HG03457 (cell line): ENCODE data around the gene APOE.
"Not testable (repeated sequence)": the region's sequence is repeated elsewhere in the genome, so short reads cannot be mapped to it uniquely, and the experiment has no call there.

ENCODE experiments used
- ATAC-seq: cut with Tn5 transposase; IDR thresholded peaks from one replicate; pipeline ENCODE4 v1.9.1; 2021; ENCODE audit warnings: moderate number of reproducible peaks; ENCODE audit not compliant: unreplicated experiment

APOE gene

GRCh38 chr19:44908074-44908835 lies 2.7 kb downstream of the APOE start:
- no peak for ATAC-seq

GRCh38 chr19:44908836-44909261 lies 3.3 kb downstream of the APOE start:
- no peak for ATAC-seq

GRCh38 chr19:44909775-44910174 lies 4.2 kb downstream of the APOE start:
- ATAC-seq: no peak

GRCh38 chr19:44911896-44912295 lies 6.3 kb downstream of the APOE start:
- not testable (repeated sequence) for ATAC-seq

- ATAC-seq: no peak
These were observed 7.3 kb downstream of the APOE start for GRCh38 chr19:44912854-44913253.

GRCh38 chr19:44913512-44914432 lies 8.2 kb downstream of the APOE start:
- not testable (repeated sequence) for ATAC-seq

GRCh38 chr19:44914433-44915206 lies 9.0 kb downstream of the APOE start, which contains the start of gene APOC1:
Gene APOC1 (plus strand): TSS chr19:44914608. CDS start chr19:44914892, 284 bp downstream.
- ATAC-seq: peak; percentile 79

GRCh38 chr19:44924243-44924725 lies 18.7 kb downstream of the APOE start:
- no peak for ATAC-seq

GRCh38 chr19:44925114-44925891 lies 19.7 kb downstream of the APOE start:
- no peak for ATAC-seq

GRCh38 chr19:44926245-44927077 lies 20.9 kb downstream of the APOE start:
- ATAC-seq: not testable (repeated sequence)

GRCh38 chr19:44927746-44928145 lies 22.1 kb downstream of the APOE start:
- ATAC-seq: no peak

GRCh38 chr19:44930088-44930487 lies 24.5 kb downstream of the APOE start:
- ATAC-seq: no peak

GRCh38 chr19:44931541-44931940 lies 25.9 kb downstream of the APOE start:
- no peak for ATAC-seq

GRCh38 chr19:44939668-44940067 lies 34.1 kb downstream of the APOE start:
- no peak for ATAC-seq

GRCh38 chr19:44942067-44942571 lies 36.5 kb downstream of the APOE start, which contains the start of gene APOC4:
Gene APOC4 (plus strand): TSS chr19:44942237. CDS start chr19:44942278, 41 bp downstream.
- ATAC-seq: no peak

GRCh38 chr19:44943801-44944249 lies 38.2 kb downstream of the APOE start:
- no peak for ATAC-seq

- ATAC-seq: no peak
These were observed 41.5 kb downstream of the APOE start for GRCh38 chr19:44947041-44947581.

- ATAC-seq: no peak
These were observed 42.6 kb downstream of the APOE start for GRCh38 chr19:44948237-44948636.
